HG03280 (cell line): ENCODE results near the gene C2CD2.
"Not testable (repeated sequence)": the region's sequence is repeated elsewhere in the genome, so short reads cannot be mapped to it uniquely, and the experiment has no call there.

Experiments used
- ATAC-seq: cut with Tn5 transposase; IDR thresholded peaks from one replicate; pipeline ENCODE4 v1.9.1; 2021; ENCODE audit warnings: mild to moderate bottlenecking, moderate library complexity; ENCODE audit not compliant: unreplicated experiment

Gene C2CD2

GRCh38 chr21:41959697-41960096 lies 5.9 kb upstream of the C2CD2 start:
- not testable (repeated sequence) for ATAC-seq

GRCh38 chr21:41958886-41959563 lies 5.2 kb upstream of the C2CD2 start:
- no peak for ATAC-seq

- ATAC-seq = no peak
Measured at GRCh38 chr21:41957991-41958766, 4.4 kb upstream of the C2CD2 start.

GRCh38 chr21:41956926-41957729 lies 3.3 kb upstream of the C2CD2 start:
- ATAC-seq = no peak

GRCh38 chr21:41955516-41955915 lies 1.7 kb upstream of the C2CD2 start:
- no peak for ATAC-seq

GRCh38 chr21:41954654-41955499 lies 1.1 kb upstream of the C2CD2 start:
- no peak for ATAC-seq

GRCh38 chr21:41953249-41953830 lies 478 bp downstream of the C2CD2 start:
- ATAC-seq = peak; percentile 30

GRCh38 chr21:41952568-41953248 lies 1.1 kb downstream of the C2CD2 start:
- ATAC-seq = no peak

- no peak for ATAC-seq
Measured at GRCh38 chr21:41951876-41952567, 1.8 kb downstream of the C2CD2 start.

- no peak for ATAC-seq
Measured at GRCh38 chr21:41950941-41951351, 2.9 kb downstream of the C2CD2 start.

GRCh38 chr21:41949631-41950030 lies 4.2 kb downstream of the C2CD2 start:
- ATAC-seq = not testable (repeated sequence)

GRCh38 chr21:41948901-41949300 lies 4.9 kb downstream of the C2CD2 start:
- no peak for ATAC-seq

- ATAC-seq = no peak
Measured at GRCh38 chr21:41948078-41948895, 5.5 kb downstream of the C2CD2 start.

GRCh38 chr21:41945982-41946381 lies 7.8 kb downstream of the C2CD2 start:
- no peak for ATAC-seq

- no peak for ATAC-seq
Measured at GRCh38 chr21:41943851-41944250, 10.0 kb downstream of the C2CD2 start.

GRCh38 chr21:41942457-41942856 lies 11.4 kb downstream of the C2CD2 start:
- ATAC-seq = no peak

GRCh38 chr21:41941941-41942340 lies 11.9 kb downstream of the C2CD2 start:
- no peak for ATAC-seq

- no peak for ATAC-seq
Measured at GRCh38 chr21:41940431-41940830, 13.4 kb downstream of the C2CD2 start.
